Stimulated activated CD8-positive, alpha-beta memory T cell treated with anti-CD3 and anti-CD28 coated beads, Interleukin-4, amount 100 ng/mL, for 48 hours (primary cell): ENCODE results near the gene SH3D19.
A peak's percentile ranks its signal among the peaks of the same experiment; 100 is the strongest.
"Not testable (repeated sequence)": the region's sequence is repeated elsewhere in the genome, so short reads cannot be mapped to it uniquely, and the experiment has no call there.

Source experiments
- DNase-seq: peaks from one replicate; pipeline ENCODE4 v3.0.0-alpha.2; 2020

Gene SH3D19

DNA sequence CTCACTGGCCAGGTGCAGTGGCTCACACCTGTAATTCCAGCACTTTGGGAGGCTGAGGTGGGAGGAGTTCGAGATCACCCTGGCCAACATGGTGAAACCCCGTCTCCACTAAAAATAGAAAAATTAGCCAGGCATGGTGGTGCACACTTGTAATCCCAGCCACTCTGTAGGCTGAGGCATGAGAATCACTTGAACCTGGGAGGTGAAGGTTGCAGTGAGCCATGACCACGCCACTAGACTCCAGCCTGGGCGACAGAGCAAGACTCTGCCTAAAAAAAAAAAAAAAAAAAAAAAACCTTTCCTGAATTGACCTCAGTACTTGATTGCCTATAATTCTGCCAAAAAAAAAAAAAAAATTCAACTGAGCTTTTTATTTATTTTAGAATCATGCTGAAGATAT, 3.2 kb downstream of the SH3D19 start:
- DNase-seq, result not testable (repeated sequence)

DNA sequence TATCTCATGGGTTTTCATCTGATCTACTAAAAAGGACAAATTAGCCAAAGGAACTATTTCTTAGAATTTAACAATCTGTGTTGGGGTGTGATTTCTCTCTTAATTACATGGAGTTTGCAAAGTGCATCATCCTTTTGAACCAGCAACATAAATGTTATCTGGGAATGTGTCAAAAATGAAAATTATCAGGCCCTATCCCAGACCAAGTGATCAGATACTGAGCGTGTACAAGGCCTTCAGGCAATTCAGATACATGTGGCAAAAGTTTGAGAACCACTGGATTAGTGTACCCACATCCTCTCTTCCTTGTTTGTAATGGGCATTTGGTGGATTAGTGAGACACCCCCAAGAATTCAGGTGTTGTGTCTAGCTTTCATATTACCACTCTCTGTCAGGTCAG, 3.8 kb downstream of the SH3D19 start:
- DNase-seq, result no peak

DNA sequence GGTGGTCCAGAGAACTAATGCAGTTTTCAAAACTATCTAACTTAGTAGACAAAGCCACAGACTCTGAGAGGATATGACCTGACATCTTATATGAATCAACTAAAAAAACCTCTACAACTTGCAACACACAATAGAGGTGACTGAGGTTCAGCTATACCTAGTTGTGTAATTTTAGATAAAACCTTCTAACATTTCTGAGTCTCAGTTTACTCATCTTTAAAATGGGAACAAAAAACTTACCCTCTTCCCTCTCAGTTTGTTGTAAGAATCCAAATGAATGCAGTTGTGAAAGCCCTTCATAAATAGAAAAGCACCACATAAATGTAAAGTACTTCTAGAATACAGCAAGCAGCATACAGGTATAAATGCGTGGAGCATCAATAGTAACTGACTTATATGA, 5.9 kb downstream of the SH3D19 start:
- DNase-seq, result no peak

DNA sequence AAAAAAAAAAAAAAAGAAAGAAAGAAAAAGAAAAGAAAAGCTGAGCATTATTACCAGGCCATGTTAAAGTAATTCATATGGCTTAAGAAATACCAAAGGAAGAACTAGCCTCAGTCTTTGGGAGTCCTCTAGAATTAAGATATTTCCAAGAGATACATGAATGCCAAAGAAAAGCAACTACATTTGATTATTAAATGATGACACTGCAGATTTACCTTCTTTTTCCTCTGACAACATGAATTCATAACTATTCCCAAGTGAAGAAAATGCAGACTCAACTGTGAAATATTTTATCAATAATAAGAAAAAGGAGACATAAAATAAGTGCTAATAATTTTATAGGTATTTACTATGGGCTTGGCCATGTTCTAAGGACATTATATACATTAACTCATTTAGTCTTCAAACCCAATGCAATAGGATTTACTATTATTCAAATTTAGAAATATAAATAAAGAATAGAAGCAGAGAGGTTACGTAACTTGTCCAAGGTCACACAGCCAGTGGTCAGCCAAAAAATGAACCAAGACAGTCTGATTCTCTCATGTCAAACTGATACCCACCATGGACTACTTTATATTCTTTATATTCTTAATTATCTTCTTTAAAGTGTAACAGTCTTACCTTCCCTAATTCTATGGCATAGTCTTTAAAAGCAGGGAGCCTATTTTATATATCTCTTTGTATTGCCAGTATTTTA, 6.9 kb downstream of the SH3D19 start:
- no peak for DNase-seq

DNA sequence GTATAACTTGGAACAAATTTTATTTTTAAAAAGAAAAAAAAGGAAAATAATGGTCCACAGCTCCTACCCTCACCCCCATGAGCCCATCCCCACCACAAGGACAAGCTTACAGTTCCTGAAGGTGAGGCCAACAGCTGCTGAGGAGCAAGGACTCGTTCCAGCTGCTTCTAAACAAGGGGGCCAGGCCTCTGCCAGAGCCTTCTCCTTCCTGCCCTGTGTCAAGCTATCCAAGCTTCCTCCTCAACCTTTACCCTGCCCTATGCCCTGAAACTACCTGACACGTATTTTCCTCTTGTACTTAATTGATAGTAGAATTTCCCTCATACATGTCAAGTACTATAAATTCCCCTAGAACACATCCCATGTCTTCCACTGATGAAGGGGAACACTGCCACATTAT, 8.8 kb downstream of the SH3D19 start:
- DNase-seq, result no peak

DNA sequence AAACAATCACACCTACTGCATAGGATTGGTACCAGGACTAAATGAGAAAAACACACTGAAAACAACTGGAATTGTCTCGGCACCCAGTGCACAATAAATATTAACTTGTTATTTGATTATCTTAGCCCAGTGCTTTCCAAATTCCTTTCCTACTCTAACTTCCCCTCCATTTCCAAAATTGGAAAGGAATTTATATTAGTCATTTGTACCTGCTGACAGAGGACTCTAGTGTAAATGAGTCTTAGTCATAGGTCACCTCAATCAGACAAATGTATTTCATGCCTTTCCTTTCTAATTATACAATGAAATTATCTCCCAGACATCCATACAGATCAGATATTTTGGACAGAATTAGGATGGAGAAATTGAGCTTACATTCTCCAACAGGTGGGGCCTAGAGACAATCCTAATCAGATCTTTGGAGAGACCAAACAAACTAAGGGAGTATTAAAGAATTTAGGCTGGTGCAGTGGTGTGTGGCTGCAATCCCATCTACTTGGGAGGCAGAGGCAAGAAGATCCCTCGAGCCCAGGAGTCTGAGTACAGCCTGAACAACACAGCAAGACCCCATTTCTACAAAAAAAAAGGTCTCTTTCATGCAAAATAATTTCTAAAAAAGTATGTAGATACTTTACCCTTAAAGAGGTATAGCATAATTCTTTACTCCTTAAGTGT, 10.1 kb downstream of the SH3D19 start:
- DNase-seq, result no peak

DNA sequence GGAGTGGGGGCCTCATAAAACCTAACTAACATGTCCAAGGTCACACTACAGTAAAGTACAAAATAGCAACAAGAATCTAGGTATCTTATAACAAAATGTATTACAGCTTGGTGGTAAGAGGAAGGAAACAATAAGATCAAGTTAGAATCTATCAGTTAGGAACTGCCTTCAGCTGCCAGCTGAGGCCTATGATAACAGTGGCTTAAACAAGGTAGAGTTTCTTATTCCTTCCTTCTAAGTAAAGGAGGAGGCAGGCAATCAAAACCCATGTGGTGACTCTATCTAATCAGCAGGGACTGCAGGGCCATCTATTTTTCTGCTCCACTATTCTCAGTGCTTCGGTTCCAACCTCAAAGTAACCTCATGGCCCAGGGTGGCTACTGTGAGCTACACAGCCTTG, 10.9 kb downstream of the SH3D19 start:
- no peak for DNase-seq

DNA sequence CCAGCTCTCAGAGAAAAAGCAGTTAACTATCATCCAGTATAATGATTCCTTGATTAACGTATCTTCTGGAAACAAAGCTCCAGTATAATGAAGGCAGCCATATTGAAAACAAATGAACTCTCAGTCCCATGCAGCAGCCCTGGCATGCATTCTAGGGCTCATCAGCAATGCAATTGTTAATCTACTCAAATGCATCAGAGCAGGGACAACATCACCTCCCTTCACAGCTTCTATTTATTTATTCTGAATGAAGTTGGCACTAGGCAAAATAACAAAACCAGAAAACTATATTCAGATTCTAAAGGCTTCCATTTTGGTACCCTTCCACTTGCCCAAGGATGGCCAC, 11.4 kb downstream of the SH3D19 start:
- no peak for DNase-seq

DNA sequence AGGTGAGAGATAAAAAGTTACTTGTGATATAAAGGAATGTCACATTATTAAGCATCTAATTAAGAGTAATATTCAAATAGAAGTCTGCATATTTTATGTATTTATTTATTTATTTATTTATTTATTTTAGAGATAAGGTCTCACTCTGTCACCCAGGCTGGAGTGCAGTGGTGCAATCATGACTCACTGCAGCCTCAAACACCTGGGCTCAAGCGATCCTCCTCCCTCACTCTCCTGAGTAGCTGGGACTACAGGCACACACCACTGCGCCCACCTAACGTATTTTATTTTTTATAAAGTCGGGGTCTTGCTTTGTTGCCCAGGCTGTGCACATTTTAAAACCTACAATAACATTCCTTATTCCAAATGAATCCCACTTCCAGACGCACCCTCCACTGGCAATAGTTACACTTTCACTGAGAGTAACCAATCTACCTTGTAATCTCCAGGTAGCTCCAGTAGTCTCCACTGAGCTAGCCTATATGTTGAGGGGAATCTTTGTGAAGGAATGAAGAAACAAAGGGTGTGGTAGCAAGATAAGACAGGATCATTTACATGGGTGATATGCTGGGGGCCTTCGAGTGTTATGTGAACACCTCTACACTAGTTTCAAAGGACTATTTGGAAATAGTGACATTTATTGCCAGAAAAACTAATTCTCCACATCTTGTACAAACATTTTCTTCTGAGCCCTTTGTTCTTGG, 11.9 kb downstream of the SH3D19 start:
- no peak for DNase-seq

DNA sequence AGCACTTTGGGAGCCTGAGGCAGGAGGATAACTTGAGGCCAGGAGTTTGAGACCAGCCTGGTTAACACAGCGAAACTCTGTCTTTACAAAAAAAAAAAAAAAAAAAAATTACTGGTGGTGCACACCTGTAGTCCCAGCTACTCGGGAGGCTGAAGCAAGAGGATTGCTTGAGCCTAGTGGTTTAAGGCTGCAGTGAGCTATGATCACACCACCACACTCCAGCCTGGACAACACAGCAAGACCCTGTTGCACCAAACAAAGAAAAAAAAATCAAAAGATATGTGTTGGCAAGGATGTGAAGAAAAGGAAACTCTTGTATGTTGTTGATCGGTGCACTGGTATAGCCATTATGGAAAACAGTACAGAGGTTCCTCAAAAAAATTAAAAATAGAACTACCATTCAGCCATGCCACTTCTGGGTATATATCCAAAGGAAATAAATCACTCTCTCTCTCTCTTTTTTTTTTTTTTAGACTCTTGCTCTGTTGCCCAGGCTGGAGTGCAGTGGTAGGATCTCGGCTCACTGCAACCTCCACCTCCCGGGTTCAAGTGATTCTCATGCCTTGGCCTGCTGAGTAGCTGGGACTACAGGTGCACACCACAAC, 15.2 kb downstream of the SH3D19 start:
- no peak for DNase-seq

DNA sequence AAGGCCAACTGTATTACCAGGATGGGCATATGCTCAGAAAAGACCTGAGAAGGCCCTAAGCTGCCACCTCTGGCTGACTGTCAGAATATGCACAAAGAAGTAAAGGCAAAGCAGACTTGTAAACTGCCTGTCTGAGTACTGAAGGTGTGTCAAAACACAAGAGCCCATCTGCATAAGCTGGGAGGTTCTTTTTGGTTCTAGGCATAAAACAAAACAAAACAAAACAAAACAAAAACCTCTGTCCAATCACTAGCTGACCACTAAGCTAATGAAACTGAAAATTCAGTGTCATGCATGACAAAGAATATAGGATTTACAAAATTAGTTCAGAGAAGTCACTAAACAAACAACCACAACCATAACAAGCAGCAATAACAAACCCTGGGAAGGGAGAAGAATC, 20.6 kb downstream of the SH3D19 start:
- DNase-seq, result no peak

DNA sequence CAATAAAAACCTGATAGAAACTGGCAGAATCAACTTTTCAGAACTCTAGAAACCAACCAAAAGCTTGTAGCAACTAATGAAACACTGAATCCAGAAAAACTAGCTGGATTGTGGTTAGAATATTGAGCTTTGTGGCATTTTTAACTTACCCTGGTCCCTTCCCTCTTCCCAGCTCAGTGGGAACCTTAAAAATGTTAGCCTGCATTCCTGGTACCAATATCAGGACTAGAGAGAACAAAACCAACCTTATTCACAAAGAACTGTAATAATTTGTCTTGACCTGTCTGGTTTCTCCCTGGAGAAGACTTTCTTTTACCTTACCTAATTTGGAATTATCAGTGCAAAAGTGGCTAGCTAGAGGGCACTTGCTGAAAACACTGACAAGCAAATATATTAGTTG, 21.2 kb downstream of the SH3D19 start:
- no peak for DNase-seq

DNA sequence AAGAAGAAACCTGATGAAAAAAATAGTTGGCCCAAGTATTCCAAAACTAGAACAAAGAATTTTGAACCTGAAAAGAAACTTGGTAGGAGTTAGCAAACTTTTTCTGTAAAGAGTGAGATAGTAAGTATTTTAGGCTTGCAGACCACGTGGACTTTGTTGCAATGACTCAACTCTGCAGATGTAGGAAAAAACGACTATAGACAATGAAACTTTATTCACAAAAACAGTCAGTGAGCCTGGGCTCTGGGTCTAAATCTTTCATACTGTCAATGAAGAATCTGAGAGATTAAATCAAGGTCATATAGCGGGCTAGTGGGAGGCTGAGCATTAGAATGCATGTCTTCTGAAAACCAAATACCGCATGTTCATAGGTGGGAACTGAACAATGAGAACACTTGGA, 23.0 kb downstream of the SH3D19 start:
- no peak for DNase-seq

DNA sequence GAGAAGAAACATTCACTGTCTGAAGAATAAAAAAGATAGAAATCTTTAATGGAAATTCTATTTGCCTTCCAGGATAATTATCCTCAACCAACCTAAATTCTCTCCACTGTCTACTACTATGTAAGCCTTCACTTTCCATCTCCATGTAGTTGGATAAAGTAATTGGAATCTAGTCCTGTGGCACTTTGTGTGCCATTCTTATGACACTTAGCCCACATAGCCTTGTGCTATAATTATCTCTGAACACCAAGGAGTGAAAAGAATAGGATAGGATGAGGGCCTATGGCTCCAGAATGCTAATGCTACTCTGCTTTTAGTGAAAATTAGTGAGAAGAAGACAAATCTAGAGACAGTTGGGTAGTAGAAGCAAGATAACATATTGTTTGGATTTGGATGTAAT, 28.2 kb downstream of the SH3D19 start:
- no peak for DNase-seq

DNA sequence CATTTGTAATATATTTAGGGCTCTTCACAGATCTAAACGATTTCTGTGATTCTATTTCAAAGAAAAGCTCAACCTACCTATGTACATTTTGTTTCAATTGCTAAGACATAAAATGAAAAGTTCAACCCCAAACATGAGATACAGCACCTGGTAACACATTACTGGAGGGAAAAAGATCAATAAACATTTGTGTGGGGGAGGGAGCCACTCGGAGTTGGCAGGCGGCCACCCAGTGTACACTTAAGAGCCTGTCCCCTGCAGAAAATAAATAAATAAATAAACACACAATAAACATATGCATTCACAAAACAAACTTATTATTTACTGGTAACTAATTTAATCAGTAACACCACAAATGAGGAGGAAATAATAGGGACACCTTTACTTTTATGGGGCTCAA, 29.2 kb downstream of the SH3D19 start:
- no peak for DNase-seq

DNA sequence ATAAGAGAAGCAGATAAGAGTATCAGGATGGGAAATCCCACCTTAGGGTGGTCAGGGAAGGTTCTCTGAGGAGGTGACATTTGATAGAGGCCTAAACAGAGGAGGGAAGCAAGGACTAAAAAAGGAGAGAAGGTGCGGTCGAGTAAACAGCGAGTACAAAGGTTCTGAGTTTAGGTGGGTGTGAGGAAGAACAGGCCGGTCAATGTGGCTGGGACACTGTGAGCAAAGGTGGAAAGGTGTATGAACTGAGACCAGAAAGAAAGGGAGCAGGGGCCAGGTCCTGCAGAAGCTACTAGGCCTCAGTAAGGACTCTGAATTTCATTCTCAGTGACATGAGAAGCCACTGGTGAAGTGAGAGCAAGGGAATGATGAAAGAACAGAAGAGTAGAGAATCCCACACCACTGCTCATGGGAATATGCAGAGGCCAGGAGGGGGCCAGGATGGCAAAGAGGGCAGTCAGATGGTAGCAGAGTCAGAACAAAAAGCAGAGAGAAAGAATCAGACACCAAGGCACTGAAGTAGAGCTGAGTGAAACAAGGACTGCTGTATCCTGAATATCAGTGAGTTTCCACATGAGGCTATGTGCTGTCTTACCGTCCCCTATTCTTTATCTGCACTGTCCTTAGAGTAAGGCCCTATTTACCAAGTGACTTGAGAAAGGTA, 30.4 kb downstream of the SH3D19 start:
- DNase-seq, result no peak

DNA sequence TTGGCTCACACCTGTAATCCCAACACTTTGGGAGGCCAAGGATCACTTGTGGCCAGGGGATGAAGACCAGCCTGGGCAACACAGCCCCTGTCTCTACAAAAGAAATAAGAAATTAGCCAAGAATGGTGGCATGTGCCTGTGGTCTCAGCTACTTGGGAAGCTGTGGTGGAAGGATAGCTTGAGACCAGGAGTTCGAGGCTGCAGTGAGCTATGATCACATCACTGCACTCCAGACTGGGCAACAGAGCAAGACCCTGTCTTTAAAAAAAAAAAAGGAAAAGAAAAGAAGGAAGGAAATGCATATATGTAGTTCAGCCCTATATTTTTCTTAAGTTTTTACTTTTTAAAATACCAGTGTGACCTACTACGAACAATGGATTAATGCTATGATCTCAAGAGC, 33.4 kb downstream of the SH3D19 start:
- no peak for DNase-seq

DNA sequence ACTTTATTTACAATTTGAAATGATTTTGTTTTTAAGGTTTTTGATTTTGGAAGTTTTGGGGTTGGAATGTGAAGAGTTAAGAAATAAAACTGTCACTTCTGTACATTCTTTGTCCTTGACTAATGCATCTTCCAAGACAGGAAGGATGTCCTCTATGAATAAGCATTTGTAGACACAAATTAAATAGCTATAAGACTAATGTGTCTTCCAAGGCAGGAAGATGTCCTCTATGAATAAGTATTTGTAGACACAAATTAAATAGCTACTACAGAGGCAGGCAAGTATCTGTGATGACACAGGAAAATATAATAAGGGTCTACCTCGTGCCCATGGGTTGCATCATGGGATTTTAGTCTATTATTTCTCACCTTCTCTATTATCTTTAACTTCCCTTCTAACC, 33.9 kb downstream of the SH3D19 start:
- DNase-seq, result no peak

DNA sequence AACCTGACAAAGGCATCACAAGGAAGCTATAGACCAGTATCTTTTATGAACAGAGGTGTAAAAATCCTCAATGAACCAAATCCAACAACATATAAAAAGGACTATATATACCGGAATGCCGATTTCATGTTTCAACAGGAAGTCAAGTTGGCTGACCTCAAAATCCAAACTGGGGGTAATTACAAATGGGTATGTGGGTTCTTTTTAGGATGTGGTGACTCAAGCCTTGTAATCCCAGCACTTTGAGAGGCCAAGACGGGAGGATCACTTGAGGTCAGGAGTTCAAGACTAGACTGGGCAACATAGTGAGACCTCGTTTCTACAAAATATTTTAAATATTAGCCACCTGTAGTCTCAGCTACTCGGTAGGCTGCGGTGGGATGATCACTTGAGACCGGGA, 38.0 kb downstream of the SH3D19 start:
- no peak for DNase-seq

DNA sequence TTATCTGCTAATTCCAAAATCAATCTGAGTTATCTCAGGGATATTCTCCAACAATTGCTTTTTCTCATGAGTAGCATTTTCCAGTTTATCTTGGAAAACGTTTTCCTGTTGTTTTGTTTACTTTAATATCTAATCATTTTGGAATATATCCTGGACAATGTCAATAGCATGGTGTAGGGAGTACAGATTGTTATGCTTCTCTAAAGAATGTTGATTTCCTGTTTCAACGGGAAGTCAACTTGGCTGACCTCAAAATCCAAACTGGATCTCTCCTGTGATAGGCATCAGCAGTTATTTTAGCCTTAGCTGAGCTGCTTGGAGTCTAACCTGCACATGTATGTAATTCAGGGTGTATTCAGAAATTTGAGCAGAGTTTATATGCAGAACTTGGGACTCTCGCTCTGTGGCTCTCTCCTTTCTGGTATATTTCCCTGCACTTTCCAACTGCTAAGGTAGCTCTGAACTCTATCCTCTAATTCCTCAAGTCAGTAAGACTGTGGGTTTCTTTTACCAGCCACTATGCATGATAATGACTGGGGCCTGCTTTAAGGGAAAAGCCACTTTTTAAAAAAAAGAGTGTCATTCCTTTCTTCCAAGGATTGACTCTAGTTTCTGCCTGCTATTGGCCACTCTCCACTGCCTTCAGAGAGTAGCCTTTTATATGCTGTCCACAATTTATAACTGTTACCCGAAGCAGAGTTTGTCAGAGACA, 40.7 kb downstream of the SH3D19 start:
- DNase-seq, result no peak

DNA sequence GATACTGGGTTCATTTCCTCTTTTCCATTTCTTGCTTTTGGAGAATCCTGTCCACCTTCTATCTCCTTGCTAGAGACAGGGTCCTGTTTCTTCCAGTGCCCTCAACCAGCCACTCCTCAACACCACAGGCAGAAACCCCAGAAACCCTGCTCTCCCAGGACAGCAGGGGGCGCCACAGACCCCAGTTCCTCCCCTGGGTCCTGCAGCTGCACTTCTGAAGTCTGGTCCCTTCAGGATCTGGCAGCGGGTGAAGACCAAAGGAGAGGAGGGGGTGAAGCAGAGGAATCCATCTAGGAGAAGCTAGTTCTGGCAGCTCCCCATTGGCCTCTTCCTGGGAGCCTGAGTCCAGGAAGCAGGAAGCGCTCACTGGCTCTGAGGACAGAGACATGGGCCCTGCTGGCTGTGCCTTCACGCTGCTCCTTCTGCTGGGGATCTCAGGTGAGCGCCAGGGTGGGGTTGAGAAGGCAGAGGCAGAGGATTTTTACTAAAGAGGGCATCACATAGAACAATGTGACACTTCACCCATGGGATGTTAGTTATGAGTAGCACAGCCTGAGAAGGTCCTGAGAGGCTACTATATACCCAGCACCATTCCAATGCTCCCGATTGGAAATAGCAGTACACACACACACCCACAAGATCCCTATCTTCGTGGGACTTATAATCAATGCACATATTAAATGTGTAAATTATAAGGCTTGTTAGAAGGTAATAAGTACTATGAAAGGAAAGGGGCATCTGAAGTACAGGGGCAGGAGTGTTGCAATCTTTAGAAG, 48.4 kb downstream of the SH3D19 start, which contains the start of gene PRSS48:
Gene PRSS48 (plus strand): TSS at position 375 of the 776 bp plus-strand sequence. CDS start 12 bp downstream, at position 387.
- DNase-seq, result peak; percentile 78

DNA sequence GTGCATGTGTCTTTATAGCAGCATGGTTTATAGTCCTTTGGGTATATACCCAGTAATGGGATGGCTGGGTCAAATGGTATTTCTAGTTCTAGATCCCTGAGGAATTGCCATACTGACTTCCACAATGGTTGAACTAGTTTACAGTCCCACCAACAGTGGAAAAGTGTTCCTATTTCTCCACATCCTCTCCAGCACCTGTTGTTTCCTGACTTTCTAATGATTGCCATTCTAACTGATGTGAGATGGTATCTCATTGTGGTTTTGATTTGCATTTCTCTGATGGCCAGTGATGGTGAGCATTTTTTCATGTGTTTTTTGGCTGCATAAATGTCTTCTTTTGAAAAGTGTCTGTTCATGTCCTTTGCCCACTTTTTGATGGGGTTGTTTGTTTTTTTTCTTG, 56.5 kb downstream of the SH3D19 start:
- not testable (repeated sequence) for DNase-seq
